CD4-positive, alpha-beta T cell treated with Interleukin-15 for 1 hour (primary cell): Measurements from ENCODE around the gene TENM4.

Experiments
- DNase-seq: peaks from one replicate; pipeline ENCODE4 v3.0.0-alpha.2; 2020

TENM4 gene

DNA sequence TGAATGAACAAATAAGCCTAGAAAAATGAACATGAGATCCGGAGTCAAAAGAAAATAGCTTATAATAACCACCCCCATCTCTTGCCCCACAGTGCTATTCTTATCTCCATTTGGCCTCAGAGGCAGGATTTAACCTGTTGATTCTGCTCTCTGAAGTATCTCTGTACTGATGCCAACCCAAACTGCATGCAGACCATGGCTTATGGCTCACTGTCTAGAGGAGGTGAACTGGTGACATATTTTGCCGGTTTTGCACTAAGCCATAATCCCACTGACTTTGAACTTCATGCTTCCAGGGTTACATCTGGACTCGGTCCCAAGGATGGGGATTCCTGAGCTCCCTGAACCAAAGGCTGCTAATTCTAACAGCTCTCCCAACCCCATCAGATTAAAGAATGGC is 397.1 kb downstream of the TENM4 start:
- DNase-seq: no peak

DNA sequence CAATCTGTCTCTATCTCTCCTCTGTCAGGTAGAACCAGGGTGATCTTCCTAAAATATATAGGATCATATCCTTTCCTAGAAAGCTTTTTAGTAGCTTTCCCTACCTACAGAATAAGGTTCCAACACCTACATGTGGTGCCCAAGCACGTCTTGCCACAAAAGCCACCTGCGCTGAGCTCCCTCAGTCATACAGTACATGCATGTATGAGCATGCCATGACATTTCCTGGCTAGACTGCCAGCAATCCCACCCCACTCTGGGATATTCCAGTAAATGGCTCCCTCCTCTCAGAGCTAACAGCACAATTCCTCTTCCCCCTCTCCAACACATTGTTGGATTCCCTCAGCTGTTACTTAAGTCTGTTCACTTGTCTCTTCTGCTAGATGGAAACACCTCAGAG is 398.0 kb downstream of the TENM4 start:
- DNase-seq: no peak

DNA sequence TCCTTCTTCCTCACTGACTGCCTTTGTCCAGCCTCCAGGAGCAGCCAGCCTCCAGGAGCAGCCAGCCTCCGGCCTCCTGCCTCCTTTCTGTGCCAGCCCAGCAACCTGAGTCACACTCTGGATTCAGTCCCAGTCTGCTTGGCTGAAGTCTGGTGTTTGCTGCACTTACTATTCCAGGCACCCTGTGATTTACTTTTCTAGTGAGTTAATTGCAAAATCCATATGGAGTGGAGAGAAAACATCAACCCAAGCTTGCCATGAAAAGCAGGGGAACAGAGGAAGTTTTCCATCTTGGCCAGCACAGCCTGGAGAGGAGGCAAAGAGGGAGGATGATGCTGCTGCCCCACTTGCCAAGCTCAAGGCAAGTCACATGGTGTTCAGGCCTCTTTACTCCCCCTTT is 400.5 kb downstream of the TENM4 start:
- DNase-seq: no peak

DNA sequence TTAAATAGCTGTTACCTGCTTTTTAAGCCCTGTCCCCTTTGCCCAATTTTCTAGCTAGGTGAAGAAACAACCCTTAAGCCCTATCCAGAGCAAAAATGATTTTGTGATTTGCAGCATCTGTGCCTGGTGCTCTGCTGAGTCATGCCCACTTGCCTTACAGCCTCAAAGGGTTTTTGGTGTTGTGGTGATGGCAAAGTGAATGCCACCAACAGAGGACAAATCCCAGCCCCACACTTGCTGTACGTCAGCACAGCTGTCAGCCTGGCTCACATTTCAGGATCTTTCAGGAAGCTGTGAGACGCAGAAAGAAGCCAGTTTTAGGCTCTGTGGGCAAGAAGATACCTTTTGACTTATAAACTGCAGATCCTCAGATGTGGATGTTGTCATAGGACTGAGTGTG is 401.7 kb downstream of the TENM4 start:
- no peak for DNase-seq

DNA sequence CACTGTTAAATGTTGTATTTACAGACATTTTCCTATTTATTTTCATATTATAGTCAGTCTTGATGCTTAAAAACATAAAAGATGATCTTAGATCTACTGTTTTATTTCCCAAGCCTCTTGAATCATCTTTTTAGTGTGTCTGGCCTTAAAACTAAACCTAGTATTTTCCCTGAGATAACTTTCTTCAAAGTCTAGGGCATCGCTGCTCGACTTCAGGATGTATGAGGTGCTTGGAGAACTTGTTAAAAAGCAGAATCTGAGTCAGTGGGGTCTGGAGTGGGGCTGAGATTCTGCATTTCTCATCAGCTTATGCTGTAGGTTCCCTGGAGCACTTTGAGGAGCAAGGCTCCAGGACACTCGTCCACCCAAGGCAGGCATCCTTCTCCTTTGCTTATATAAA is 404.9 kb downstream of the TENM4 start:
- no peak for DNase-seq

DNA sequence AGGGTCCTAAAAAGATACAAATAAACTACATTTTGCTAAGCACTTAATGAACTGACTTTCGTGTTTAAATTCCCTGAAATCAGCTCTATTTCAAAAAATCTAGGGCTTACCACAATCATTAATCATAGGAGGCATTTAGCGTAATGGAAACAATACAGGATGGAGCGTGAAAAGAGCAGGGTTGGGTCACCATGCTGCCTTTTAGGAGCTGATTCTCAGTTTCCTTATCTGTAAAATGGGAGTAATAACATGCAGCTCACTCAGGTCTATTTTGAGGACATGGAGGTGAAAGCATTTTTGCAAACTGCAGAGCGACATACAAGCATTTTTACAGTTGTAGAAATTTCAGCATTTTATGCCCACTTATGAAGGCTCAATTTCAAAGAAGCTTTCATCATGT is 407.0 kb downstream of the TENM4 start:
- DNase-seq: no peak

DNA sequence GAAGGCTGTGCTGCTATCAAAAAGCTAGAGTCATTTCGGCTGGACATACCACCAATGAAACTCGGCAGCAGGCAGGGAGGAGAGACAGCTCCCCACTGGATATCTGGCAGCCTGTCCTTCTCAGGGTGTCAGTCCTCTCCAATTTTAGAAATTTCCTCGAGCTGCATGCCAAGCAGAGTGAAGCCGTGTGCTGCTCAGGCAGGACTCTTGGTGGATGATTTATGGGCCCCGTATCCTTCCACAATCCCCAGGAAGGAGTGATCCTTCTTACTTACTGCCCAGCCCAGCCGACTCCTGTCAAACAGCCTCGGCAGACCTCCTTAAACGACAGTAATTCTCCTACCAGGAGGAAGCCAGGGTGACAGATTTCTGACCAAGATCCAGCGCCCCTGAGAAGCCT is 410.4 kb downstream of the TENM4 start:
- DNase-seq: no peak

DNA sequence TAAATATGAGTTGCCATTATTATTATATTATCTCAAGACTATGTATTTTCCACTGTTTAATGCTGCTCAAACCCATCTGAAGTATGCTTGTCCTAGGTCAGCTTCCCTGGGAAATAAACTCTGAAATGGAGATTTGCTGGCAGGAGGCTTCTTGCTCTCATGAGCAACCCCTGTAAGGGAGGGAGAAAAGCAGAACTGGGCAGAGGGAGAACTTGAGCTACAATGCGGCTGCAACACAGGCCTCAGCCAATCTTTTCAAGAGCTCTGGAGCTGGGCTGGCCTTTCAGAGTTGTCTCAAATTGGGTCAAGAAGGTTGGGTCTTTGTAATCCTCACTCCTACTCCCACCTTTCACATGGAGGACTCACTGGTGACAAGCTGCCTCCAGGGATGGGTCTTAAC is 412.6 kb downstream of the TENM4 start:
- DNase-seq: no peak

DNA sequence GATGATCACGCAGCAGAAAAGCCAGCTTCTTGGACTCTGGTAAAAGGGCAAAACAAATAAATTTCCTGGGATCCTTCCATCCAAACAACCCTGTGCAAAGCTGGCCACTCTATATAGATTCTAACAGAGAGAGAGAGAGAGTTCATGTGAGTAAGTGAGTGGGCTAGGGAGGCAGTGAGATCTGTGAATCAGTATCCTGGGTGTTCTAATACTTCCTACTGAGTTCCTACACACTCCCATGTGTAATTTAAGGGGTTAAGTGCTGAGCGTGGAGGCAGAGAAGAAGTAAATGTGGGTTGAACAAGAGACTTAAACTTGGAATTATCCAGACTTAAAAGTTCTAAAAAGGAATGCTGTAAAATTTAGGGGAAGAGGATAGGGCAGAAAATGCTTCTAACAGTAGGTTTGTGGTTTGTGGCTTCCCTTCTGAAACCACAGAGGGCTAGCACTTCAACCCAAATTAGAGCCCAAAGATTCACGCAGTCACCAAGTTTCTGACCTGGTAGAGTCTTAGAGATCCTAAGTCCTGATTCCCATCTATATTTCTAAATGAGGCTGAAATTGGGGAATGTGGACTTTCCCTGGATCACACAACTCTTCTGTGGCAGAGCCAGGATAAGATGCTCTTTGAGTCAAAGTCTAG is 413.9 kb downstream of the TENM4 start:
- DNase-seq: no peak

DNA sequence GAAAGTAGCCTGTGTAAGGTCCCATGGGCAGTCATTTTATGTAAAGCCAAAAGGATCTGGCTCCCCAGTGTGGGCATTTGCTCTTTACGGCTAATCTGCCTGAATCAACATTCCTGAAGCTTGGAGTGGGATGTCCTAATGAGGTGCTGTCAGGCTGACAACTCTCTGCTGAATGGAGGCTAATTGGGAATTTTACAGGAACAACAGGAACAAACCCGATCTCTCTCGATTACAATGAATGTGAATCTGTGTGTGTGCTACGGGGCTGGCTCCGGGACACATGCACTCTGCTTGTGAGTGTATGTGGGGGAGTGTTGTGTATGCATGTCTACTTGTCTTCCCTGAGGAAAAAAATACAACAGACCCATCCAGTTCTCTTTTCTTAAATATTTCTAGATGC is 415.2 kb downstream of the TENM4 start:
- DNase-seq: no peak

DNA sequence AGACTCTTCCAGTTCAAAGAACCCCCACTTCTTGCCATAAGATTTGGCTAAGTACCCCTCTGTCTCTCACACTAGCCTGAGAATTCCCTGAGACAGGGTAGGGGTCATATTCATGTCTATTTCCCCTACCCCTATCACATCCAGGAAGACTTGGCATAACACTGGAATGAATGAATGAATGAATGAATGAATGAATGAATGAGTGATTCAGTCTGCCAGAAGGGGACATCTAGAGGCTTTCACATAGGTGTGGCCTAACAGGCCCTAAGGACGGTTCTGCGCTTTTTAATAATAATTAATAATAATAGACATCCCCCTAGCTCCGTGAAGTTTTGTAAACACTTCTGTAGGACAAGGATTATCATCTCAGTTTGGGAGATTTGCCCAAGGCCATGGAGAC is 415.7 kb downstream of the TENM4 start:
- no peak for DNase-seq

DNA sequence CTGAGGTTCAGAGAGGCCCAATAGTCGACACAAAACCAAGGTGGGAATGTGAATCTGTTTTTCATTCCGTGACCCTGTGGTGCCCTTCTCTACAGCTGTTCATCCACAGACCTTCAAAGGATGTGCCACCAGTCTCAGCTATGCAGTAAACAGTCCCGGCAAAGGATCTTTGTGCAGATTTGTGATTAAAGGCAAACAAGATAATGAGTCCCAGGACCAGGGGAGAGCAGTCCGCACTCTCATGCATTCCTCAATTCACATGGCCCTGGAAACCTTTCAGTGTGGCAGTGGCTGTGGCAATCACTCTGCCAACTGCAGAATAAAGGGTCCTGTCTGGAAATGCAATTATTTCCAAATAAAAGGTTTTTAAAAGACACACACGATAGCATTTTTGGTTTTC is 418.6 kb downstream of the TENM4 start:
- DNase-seq: no peak

DNA sequence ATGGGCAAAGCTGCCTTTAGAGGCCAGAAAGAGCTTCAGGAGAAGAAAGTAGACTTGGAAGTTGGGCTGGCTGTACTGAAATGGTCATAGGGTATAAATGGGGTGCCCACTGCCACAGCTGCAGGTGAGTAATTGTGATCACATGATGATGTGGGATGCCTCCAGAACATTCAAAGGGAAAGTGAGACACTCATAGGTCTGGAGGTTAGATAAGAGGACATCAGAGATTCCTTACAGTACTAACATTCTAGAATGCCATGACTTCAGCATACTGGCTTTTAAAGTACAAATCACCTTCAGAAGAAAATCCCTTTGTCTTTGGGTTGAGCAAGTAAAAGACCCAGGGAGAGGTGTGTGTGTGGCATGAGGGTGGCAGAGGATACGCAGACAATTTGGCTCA is 419.2 kb downstream of the TENM4 start:
- DNase-seq: no peak

DNA sequence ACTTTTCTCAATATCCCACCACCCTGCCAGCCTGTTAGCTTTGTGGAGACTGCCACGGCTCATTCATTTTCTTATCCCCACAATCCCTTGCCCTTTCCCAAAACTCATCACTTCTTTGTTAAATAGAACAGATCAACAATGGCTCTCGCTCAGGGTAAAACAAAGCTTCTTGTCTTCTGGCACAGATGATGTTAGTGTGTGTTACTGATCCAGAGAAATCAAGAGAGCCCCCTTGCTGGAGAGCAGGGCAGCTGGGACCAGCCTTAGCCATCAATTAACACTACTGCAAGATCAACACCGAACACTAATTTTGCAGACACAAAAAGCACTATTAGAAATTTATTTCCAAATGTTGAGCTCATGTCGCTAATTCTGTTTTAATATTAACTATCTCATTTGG is 420.9 kb downstream of the TENM4 start:
- DNase-seq: no peak

DNA sequence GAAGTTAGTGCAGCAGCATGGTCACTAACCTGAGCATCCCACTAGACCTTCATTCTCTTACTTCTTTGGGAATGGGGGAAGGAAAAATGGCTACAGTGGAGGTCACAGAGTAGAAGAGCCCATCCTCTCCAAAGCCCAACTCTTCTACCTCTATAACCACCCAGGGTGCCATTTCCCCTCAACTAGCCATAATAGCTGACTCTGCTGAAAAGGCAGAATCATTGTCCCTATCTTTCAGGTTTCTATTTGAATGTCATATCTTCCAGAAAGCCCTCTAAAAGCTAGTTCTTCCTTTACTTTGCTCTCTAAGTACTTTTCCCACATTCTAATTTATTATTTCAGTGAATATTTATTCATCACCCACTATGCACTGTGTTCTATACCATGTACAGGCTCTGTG is 421.6 kb downstream of the TENM4 start:
- no peak for DNase-seq

DNA sequence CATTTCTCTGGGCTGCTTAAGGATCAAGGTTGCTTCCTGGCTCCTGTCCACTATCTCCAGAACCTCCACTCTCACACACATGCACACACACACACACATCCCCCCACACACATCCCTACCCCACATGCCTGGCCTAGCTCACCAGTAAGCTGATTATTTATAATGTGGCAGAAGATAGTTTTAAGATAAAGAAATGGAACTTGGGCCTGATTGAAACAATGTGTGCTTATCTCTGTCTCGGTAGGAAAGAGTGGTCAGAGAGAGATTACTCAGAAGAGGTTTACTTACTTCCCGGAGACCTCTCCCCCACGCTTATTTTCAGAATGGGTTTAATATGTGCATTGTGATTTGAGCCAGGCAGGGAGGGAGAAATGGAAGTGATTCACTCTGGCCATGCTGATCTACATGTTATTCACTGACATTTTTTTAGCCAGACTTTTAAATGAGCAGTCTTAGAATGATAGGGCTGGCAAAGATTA is 422.4 kb downstream of the TENM4 start:
- no peak for DNase-seq

DNA sequence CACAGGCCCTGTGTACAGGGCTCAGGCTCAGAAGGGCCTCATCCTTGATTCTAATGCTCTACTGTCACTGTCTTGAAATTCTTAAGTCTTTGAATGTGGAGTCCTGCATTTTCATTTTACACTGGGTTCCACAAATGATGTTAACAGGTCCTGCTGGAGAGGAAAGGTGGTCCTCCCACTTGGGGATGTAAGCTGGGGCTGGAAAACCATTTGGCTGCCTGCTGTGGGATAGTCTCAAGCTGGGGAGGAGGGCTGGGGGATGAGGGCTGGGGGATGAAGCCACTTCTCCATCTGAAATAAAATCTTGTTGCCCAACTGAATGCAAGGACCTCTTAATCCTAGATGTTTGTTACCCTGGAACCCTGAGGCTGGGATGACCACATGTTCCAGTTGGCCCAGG is 423.0 kb downstream of the TENM4 start:
- DNase-seq: no peak

DNA sequence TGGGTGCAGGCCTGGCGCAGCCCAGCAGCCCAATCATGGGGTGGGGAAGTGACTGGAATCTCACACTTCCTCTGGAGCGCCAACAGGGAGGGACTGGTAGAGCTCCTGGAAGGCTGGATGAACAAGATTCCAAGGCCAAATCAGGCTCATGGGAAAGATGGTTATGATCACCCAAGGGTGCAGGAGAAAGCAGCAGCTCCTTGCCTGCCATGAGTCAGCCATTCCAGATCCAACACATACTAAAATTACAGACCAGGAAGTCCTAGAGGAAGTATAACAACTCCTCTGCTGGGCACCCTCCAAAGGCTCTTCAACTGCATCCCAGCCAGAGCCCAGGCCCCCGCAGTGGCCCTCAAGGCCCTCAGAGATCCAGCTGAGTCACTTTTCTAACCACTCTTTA is 427.3 kb downstream of the TENM4 start:
- DNase-seq: no peak

DNA sequence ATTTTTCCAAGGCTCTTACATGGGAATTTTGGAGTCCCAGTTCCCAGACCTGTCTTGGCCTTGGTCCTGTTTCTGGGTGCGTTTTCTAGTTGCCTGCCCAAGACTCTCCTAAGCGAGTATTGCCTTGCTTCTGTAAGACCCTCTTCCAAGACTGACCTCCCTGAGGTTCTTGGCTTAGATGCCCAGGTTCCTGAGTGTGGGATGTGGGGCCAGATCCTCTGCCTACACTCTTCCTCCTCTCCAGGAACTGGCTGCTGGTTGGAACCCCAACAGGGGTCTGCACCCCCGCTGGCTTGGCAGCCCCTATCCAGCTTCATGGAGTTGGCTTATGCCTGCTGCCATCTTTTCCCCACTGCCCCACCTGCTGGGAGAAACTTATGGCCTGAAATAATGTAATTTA is 429.5 kb downstream of the TENM4 start:
- DNase-seq: no peak

DNA sequence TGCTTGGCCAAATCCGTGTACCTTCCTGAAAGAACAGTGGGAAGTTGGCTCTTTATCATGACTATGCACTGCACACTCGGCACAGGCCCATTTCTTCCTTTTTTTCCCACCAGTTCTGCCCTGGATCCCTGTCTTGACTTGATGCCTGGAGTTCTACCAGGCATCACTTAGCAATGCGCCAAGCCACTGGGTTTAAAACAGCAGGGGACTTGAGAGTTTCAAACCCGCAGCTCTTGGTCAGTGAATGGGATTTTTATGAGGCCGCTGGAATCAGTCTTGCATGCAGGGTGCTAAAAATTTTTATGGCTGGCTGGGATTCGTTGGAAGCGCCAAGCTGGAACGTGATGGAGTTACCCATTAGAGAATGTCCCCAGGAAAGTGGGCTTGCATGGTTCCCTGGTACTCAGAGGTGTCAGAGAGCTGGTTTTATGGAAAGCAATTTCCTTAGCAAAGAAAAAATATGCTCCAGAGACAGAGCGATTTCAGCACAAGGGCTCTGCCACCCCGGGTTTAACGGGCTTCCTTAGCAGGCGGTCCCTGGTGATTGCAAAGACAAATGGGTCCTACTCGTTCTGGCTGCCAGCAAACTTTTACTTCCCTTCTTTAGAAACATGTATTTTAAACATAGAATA is 432.9 kb downstream of the TENM4 start:
- DNase-seq: no peak

DNA sequence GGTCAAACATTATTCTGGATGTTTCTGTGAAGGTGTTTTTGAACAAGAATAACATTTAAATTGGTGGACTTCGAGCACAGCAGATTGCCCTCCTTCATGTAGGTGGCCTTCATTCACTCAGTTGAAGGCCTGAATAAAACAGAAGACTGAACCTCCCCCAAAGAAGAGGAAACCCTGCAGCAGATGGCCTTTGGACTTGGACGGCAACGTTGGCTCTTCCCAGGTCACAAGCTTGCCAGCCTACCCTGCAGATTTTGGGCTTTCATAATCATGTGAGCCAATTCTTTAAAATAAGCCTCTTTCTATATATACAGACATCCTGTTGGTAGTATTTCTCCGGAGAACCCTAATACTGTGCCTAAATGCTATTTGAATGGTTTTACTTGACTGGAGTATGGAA is 434.0 kb downstream of the TENM4 start:
- DNase-seq: no peak

DNA sequence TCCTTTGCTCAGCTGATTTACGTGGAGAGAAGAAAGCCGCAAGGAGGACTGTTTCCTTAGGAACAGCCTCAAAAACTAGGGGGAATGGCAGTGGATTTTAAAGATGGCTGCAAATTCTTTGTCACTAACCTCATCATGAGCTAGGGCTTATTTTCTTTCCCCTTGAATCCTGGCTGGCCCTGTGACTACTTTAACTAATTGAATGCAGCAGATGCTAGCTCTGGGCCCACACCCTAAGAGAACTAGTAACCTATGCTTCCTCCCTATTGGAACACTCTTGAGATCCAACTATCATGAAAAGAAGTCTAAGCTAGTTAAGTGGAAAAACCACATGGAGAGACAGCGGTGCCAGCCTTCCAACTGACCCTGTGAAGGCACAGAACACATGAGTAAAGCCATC is 444.8 kb downstream of the TENM4 start:
- DNase-seq: no peak

DNA sequence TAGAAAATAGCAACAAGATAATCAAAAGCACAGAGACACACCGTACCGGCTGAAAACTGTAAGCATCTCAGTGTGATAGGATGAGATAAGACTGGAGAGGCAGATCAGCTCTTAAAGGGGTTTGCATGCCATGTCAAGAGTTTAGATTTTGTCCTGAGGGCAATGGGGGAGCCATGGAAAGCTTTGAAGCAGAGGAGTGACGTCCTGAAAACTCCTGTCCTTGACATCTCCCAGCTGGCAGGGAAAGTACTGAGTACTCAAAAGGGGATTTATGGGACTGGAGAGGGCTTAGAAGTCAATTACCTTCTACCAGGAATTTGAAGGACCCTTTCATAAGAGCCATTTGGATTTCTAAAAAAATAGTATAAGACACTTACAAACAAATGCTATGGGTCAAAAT is 445.7 kb downstream of the TENM4 start:
- no peak for DNase-seq

DNA sequence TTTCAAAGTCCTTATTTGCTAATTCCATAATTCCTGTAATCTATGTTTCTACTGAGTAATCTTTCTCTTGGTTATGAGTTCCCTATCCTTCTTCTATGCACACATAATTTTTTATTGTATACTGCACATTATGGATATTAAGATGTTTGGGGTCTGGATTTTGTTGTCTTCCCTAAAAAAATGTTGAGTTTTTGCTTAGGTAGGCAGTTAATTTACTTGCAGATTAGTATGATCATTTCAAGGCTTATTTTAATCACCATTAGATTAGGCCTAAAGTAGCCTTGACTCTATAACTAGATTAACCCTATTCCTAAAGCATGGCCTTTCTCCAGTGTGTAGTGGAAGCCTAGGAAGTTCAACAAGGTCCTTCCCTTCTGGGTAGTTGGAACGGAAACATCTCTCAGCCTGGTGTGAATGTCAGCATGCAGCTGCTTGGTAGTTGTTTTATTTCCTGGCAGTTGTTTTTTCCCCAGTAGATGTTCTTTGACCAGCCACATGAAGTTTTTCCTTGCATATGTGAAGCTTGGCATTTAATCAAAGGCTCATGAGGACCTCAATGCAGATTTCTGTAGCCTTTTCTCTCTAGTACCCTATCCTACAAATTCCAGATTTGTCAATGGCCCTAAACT is 446.9 kb downstream of the TENM4 start:
- no peak for DNase-seq

DNA sequence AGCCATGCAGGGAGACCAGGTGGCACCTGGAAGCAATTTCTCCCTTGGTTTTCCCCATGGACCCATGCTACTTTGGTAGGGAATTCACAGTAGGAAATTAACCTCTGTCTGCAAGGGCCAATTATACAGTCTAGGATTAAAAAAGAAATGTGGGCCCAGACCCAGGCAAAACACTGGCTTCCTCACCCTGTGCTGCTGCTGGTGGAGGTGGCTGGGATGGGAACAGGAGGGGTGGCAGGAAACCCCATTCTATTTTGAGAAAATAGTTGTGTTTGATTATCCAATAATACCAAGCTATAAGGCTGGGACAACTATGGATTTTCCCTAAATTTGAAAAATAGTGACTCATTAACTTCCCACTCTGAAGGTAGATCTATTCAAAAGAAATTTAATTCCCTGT is 449.1 kb downstream of the TENM4 start:
- no peak for DNase-seq
